Body of pancreas (tissue), 4 donors: ENCODE results near the gene FTSJ1. TPM values are rescaled to one million over a fixed set of nuclear protein-coding genes. Genes with fewer than 3 reads are reported as not detected.

Experiments
- ATAC-seq: fragments of 150-250 bp; one replicate; pipeline ENCODE4 v1.9.1; 2016
- DNase-seq, 4 donors: peaks; one replicate each; pipeline ENCODE4 v3.0.0-alpha.2; 2019
- H3K27ac ChIP-seq, 4 donors: fragments of 200-600 bp; sonication (generic); 1 replicate in 3 of 4; 2 replicates in 1 of 4; pipeline versions ENCODE4 v1.5.1 to v1.6.1; 2016 to 2019; ENCODE audit warnings: mild to moderate bottlenecking in 1 of 4, mixed read lengths in 1 of 4, moderate library complexity in 1 of 4
- H3K27me3 ChIP-seq, 2 donors: fragments of 200-600 bp; sonication (generic); one replicate each; pipeline ENCODE4 v1.6.0; 2016; ENCODE audit warnings: mild to moderate bottlenecking in 1 of 2
- H3K36me3 ChIP-seq, 2 donors: fragments of 200-600 bp; sonication (generic); replicated peaks in 1 of 2; 2 replicates each; pipeline ENCODE4 v1.5.1; 2016; ENCODE audit warnings: low read depth in 2 of 2; ENCODE audit not compliant: insufficient read depth in 1 of 2
- H3K4me1 ChIP-seq: fragments of 200-600 bp; sonication (generic); one replicate; pipeline ENCODE4 v1.6.0; 2016
- H3K4me3 ChIP-seq, 2 donors: fragments of 200-600 bp; sonication (generic); 1 replicate in 1 of 2; 2 replicates in 1 of 2; pipeline ENCODE4 v1.5.1; 2016 to 2019
- H3K9me3 ChIP-seq, 3 donors: fragments of 200-600 bp; sonication (generic); 1 replicate in 2 of 3; 2 replicates in 1 of 3; pipeline ENCODE4 v1.5.1; 2016
- POLR2A ChIP-seq, 3 donors: fragments of 450-650 bp; IDR thresholded peaks; one replicate each; pipeline ENCODE4 v1.6.1; 2016; ENCODE audit warnings: antibody characterized with exemption in 3 of 3, mild to moderate bottlenecking in 2 of 3
- WGBS, 2 donors: methylation state at CpG; one replicate each; pipeline ENCODE4 v1.1.5; 2017; 5-methylcytosine and 5-hydroxymethylcytosine counted together
- intact Hi-C: fragments of 100-400 bp; cut with DNase I; formaldehyde crosslinking; loops from one replicate; pipeline ENCODE4 v1.15.1; 2023
- total RNA-seq, 2 donors: library from RNA; depleted of rRNA; stranded (reverse); fragments of >200 nt; gene quantifications; one replicate each; pipeline ENCODE4 v1.1.0, GENCODE V29; 2016
- TF ChIP-seq, protein P1 (sequence below), 7 experiments: fragments of 450-650 bp in 4 of 7; fragments of 200-600 bp in 3 of 7; sonication (generic) in 3 of 7; IDR thresholded peaks; one replicate each; pipeline ENCODE4 v1.5.1; 2016 to 2019; ENCODE audit warnings: antibody characterized with exemption in 7 of 7

FTSJ1 gene
- total RNA-seq, 2 donors from 2014 or later = 37.1 to 56.4 TPM

DNA sequence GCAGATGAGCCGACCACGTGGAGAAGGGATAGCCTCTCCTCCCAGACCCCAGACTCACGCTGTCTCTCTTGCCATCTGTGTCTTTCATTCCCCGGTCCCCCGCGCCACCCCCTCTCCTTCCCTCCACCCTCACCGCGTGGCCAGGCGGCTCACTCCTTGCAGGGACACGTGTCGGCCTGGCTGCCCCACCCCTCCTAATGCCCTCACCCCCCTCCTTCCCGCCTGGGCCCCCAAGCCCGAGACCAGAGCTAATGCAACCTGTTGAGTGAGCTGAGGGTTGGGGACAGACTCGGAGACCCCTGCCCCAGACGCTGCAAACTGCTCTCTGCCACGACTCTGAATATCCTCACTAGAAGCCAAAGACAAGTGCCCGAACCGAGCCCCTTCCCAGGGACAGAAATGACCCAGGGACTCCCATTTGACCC, 7.7 kb upstream of the FTSJ1 start:
- no peaks in the 10 kb centered on the region for H3K27me3 ChIP-seq
- H3K4me1 ChIP-seq = peaks cover 24% of the 10 kb centered on the region
- peak; percentile 66 to 76 (median 72) for DNase-seq
- WGBS, 2 donors = 0 to 5% methylated on average over 9 to 11 of the region's 18 CpGs
- TF ChIP-seq, protein P1, sequence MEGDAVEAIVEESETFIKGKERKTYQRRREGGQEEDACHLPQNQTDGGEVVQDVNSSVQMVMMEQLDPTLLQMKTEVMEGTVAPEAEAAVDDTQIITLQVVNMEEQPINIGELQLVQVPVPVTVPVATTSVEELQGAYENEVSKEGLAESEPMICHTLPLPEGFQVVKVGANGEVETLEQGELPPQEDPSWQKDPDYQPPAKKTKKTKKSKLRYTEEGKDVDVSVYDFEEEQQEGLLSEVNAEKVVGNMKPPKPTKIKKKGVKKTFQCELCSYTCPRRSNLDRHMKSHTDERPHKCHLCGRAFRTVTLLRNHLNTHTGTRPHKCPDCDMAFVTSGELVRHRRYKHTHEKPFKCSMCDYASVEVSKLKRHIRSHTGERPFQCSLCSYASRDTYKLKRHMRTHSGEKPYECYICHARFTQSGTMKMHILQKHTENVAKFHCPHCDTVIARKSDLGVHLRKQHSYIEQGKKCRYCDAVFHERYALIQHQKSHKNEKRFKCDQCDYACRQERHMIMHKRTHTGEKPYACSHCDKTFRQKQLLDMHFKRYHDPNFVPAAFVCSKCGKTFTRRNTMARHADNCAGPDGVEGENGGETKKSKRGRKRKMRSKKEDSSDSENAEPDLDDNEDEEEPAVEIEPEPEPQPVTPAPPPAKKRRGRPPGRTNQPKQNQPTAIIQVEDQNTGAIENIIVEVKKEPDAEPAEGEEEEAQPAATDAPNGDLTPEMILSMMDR (IDR thresholded peaks at IDR 0.05) = no peak
- peak in 1 of 3 donors; percentile 40 for TF ChIP-seq POLR2A (IDR thresholded peaks at IDR 0.05)
- H3K36me3 ChIP-seq = no peaks in the 10 kb centered on the region
- H3K27ac ChIP-seq = peak overlapping the region; percentile 59 to 82 (median 70)
- no peaks in the 10 kb centered on the region for H3K9me3 ChIP-seq
- no peak overlapping the region for H3K4me3 ChIP-seq
- ATAC-seq = peak; percentile 63
- intact Hi-C loops = no loop called here

DNA sequence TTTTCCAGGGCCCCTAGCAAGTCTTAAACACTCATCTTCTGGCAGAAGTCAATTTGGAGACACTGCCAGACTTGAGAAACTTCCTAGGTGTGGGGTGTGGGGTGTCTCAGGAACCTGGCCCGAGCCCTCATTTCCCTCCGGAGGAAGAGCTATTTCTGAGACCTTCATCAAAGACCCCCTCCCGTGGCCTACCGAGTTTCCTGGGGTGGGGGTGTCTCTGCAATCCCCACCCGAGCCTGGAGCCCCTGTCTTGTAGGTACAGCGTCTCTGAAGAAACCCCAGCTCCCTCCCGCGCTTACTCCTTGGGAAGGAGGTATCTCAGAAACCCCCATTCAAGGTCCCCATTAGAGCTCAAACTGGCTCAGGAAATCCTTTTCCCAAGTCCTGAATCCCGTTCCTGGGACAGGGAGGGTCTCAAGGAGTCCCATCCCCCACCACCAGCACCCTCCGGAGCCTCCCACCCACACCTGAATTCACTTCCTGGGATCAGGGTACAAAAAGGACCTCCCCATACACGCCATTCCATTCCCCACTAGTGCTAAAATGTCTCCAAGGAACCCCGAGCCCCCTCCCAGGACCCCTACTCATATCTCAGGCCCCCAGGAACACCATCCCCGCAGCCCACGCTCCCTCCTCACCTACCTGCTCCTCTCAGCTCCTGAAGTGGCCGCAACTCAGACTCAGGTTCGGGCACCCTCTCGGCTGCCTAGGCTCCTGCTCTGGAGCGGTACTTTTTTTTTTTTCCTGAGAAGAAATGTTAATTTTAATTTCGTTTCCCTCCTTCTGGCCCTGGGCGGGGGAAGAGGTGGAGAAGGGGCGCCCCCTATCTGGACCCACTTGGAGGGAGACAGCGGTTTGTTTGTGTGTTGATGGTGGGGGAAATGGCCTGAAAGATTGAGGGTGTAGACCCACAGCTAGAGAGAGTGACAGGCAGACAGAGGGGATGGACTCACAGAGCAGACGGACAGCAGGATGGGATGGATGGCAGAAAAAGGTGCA, 7.0 kb upstream of the FTSJ1 start:
- Histone ChIP-seq H3K27ac (peak overlapping the region; percentile 59 to 82 (median 70)), H3K36me3 (no peaks in the 10 kb centered on the region), H3K4me3 (no peak overlapping the region), H3K4me1 (peaks cover 31% of the 10 kb centered on the region), H3K9me3 (no peaks in the 10 kb centered on the region), H3K27me3 (no peaks in the 10 kb centered on the region)
- TF ChIP-seq, protein P1 (IDR thresholded peaks at IDR 0.05) = no peak
- no peak for TF ChIP-seq POLR2A (IDR thresholded peaks at IDR 0.05)
- no peak for DNase-seq
- intact Hi-C loops = no loop called here
- no peak for ATAC-seq
- WGBS, 2 donors = 15 to 27% methylated on average over 11 to 21 of the region's 23 CpGs

DNA sequence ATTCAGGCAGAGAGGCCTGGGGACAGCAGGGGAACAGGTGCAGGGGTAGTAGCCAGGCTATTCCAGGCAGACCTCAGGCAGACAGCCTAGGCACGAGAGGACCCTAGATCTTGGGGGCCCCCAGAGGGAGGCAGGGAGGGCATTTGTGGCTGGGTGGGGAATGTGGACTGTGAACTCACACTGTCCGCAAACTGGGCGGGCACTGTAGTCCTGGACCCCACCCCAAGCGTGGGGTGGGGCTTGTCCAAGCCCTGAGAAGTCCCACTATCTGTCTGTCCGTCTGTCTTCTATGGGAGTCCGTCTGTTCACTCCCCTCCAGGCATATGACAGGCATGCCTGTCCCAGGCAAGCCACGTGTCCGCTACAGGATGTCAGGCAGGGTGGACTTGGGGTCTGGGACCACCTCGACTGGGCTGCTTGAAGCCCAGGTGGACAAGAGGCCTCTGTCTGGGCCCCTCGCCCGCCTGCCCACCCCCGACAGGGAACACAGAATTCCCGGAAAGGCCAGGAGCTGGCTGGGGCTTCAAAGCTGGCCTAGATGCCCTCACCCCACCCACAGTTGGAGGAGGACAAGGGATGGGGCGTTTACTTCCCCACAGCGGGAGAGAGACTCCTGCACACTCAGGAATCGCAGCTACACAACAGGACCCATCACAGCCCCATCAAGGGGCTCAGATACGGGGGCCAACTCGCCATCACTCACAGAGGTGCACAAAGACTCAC, 5.7 kb upstream of the FTSJ1 start, which contains the start of gene SLC38A5:
TSS of gene SLC38A5 (minus strand) at position 151 of the 723 bp plus-strand sequence. CDS start 2,336 bp downstream, outside the sequence.
- Histone ChIP-seq H3K4me3 (no peak within 1 kb of the TSS), H3K27me3 (no peaks in the 10 kb centered on the region), H3K27ac (peak within 1 kb of the TSS in 3 of 4 donors; percentile 59 to 82 (median 77)), H3K4me1 (peaks cover 42% of the 10 kb centered on the region), H3K36me3 (no peaks in the 10 kb centered on the region), H3K9me3 (no peaks in the 10 kb centered on the region)
- DNase-seq (no peak), ATAC-seq (no peak)
- intact Hi-C loops = no loop called here
- no peak for TF ChIP-seq POLR2A (IDR thresholded peaks at IDR 0.05)
- TF ChIP-seq, protein P1 (IDR thresholded peaks at IDR 0.05) = no peak
- 56 to 73% methylated on average over 3 to 13 of the region's 18 CpGs for WGBS, 2 donors

DNA sequence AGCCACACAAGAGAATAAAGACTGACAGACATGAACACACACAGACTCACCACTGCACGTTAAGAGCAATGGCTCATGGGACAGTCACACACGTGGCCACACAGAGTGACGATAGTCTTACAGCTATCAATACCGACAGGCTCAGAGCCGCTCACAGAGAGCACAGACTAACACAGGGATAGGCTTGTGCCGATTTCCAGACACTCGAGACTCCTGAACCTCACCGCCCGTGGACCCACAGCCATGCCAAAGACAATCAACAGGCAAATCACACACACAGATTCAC, 5.2 kb upstream of the FTSJ1 start:
- Histone ChIP-seq H3K9me3 (no peaks in the 10 kb centered on the region), H3K27me3 (no peaks in the 10 kb centered on the region), H3K4me3 (no peak overlapping the region), H3K4me1 (peaks cover 42% of the 10 kb centered on the region), H3K36me3 (no peaks in the 10 kb centered on the region), H3K27ac (peak overlapping the region in 2 of 4 donors; percentile 77 to 82)
- DNase-seq (peak in 2 of 4 donors; percentile 35 to 46), ATAC-seq (no peak)
- TF ChIP-seq, protein P1 (IDR thresholded peaks at IDR 0.05) = no peak
- TF ChIP-seq POLR2A (IDR thresholded peaks at IDR 0.05) = peak in 2 of 3 donors; percentile 37 to 42
- intact Hi-C loops = no loop called here
- 6% methylated on average over 3 of the region's 9 CpGs; no CpG with 5 or more reads in 1 of the 2 donors for WGBS, 2 donors
